Kidney glomerular epithelial cell (primary cell): ENCODE data around the gene PRKN.

Source experiments
- DNase-seq: peaks from one replicate; lab custom pipeline; 2025; lab: John Stamatoyannopoulos, UW

PRKN gene

GRCh38 chr6:161412795-161413194 is 1314.8 kb downstream of the PRKN start:
- DNase-seq, result no peak

DNA sequence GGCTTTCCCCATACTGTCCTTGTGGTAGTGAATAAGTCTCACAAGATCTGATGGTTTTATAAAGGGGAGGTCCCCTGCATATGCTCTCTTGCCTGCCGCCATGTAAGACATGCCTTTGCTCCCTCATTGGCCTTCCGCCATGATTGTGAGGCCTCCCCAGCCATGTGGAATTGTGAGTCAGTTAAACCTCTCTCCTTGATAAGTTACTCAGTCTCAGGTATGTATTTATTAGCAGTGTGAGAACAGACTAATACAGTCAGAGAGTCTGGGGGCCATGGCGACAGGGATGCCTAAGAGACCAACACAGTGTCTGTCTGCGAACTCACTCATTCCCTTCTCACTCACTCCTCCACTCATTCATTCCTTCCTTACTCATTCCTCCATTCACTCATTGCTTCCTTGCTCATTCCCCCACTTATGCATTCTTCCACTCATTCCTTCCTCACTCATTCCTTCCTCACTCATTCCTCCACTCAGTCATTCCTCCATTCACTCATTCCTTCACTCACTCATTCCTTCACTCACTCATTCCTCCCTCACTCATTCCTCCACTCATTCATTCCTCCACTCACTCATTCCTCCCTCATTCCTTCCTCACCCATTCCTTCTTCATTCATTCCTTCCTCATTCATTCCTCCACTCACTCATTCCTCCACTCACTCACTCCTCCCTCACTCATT is 1316.2 kb downstream of the PRKN start:
- DNase-seq, result peak; percentile 6

- DNase-seq, result no peak
Observed at GRCh38 chr6:161410736-161411135, 1316.8 kb downstream of the PRKN start.

DNA sequence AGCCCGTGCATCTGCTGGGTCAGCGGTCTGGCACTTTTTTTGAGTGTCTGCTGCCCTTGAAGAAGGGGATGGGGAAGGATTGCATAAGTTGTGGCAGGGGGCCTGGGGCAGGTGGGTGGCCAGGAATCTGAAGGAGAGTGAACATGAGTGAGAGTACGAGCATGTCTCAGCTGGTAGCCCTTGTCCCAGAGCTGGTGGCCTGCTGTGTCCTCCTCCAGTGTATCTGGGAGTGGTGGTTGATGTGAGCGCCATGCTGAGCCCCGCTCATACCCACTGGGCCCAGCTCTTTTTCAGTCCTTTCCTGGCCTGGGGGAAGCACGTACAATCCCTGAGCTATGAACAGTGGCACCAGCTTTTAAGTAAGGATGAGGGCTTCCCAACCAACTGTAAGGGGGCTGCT is 1317.5 kb downstream of the PRKN start:
- DNase-seq, result no peak

DNA sequence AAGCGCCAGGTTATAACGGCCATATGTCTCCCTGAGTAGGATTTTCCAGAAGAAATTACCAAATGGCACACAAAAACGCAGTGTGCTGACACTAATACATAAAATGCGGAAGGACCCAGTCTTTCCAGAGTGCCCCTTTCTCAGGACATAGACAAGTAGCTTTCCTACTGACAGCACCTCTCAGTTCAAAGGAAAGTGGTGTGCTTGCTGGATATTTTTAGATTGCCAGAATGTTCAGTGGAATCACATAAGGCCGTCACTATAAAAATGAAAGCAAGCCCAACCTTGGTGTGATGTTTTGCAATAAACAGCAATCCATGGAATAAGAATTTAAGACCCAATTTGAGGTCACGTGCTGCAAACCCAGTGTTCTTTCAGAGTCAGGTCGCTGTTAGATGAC is 1318.2 kb downstream of the PRKN start:
- DNase-seq, result no peak

GRCh38 chr6:161408041-161408440 is 1319.5 kb downstream of the PRKN start:
- DNase-seq, result no peak

DNA sequence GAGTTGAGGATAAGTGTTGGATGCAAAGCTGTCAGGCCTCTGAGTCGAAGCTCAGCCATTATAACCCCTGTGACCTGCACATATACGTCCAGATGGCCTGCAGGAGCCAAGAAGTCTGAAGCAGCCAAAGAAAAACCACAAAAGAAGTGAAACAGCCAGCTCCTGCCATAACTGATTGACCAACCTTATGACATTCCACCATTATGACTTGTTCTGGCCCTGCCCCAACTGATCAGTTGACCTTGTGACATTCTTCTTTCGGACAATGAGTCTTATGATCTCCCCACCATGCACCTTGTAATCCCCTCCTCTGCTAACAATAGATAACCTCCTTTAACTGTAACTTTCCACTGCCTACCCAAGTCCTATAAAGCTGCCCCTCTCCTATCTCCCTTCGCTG is 1320.0 kb downstream of the PRKN start:
- DNase-seq, result peak; percentile 70

DNA sequence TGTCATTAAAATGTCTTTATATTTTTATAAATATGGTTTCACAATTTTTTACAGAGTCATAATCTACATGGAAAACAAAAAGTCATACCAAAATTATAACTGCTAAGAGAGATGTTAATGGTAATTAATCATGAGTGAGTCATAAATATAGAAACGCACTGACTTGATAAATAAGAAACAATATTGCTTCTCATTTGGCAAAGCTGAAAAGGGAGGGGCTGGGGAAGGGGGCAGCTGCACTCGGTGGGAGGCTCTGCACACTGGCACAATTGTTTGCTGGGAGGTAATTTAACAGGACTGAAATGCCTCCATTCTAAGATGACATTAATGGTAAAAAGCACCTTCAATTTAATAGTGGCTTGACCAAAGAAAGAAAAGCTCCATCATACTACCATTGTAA is 1320.5 kb downstream of the PRKN start:
- DNase-seq, result no peak

DNA sequence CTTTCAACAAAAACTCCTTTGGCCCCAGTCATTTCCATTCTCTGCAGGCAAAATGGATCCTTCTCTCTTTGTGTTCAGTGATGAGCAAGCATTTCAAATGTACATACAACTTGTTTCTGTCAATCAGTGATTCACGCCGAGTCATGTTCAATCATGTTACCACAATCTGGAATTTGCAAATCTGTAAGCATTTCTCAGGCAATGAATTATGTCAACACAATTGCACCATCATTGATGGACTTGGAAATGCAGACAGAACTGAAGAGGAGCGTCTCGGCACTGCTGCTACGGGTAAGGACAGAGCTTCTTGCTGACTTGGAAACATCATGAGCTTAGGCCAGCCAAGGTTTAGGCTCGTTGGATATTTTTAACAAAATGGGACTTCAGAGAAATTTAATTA is 1320.9 kb downstream of the PRKN start:
- peak; percentile 75 for DNase-seq

GRCh38 chr6:161405418-161405817 is 1322.1 kb downstream of the PRKN start:
- DNase-seq, result no peak

GRCh38 chr6:161403717-161404116 is 1323.8 kb downstream of the PRKN start:
- no peak for DNase-seq

- no peak for DNase-seq
Observed at GRCh38 chr6:161401587-161402309, 1325.8 kb downstream of the PRKN start.

DNA sequence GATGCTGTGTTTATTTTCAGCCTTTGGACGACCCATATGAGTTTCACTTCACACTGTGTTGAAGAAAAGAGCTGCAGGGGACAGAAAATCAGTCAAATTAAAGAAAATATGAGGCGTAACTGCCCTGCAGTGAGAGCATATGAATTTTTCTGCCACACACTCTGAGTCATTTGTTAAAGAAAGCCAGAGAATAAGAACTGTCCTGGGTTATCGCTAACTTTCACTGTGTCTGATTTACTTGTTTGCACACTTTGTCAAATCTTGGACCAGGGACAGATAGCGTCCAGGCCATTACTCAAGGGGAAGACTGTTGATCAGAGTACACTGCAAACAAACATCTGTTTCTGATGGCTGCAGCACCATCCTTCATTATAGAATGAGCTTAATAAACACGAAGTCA is 1326.9 kb downstream of the PRKN start:
- no peak for DNase-seq

DNA sequence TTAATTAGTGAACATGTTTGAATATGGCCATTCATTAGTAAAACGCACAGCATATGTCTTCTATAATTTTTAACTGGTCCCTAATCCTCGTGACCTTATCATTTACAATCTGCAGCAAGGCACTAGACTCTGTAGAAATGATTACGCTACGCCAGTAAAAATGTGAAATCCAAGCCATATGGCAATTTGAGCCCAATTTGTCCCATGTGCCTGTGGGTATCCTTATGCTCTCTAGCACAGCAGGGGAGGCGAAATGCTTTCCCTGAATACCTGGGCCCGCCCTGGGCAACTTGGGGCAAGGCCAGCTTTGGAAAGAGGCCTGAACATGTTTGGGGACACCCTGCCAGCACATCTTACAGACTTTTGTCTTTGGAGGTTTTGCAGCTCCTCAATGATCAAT is 1331.0 kb downstream of the PRKN start:
- no peak for DNase-seq

GRCh38 chr6:161395716-161396231 is 1331.8 kb downstream of the PRKN start:
- DNase-seq, result no peak

GRCh38 chr6:161394437-161394836 is 1333.1 kb downstream of the PRKN start:
- no peak for DNase-seq

DNA sequence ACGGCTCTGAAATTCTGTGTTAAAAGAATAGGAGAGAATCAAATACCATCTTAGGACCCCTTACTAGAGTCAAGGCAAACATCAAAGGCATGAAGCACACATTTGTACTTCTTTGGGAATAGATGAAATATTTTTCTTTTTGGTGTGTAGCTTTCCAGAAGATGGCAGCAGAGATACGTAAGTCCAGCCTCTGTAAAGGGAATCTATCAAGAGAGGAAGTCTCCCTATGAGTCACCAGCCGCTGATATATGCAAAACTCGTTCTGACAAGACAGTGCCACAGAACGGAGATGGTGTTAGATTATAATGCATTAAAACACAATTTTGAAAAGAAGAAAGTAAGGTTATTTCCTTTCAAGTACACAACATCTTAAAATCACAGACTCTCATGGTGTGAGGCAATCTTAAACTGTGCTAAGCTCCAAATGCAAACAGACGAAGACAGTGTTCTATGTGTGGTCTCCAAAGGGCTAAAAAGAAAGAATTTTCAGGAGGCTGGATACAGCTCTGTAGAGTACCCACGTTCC is 1333.7 kb downstream of the PRKN start:
- DNase-seq, result peak; percentile 84

DNA sequence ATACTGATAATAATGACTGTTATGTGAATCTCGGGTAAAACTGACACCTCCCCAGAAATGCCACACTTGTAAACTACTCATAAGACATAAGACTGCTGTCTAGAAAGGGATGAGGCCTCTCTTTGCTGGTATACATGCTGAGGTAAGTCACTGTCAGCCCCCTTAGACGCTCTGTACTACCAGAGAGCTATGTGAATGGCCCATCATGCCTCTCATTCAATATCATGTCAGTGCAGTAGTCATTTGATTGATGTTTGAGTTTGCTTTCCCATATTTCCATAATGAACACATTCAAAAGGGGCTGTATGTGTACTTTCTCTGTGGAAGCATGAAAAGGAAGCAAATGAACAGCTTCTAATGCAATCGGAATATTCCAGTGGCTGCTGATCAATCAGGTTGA is 1334.3 kb downstream of the PRKN start:
- DNase-seq, result no peak

GRCh38 chr6:161389756-161390155 is 1337.8 kb downstream of the PRKN start:
- DNase-seq, result no peak

DNA sequence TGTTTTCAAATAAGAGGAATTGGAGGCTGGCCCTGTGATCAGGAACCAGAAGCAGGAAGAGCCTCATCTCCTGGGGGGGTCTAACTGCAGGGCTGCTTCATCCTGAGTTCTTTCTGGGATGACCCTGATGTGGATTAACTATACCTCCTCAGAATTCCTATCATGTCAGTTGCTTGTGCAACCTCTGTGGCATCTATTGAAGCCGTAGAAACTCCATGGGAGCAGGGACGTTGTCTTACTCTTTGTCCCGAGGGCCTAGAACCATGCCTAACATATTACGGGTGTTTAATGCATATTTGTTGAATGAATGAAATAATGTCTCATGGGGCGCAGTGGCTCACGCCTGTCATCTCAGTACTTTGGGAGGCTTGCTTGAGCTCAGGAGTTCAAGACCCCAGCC is 1343.6 kb downstream of the PRKN start:
- DNase-seq, result no peak

GRCh38 chr6:161379834-161380582 is 1347.6 kb downstream of the PRKN start:
- no peak for DNase-seq

GRCh38 chr6:161378115-161378514 is 1349.5 kb downstream of the PRKN start:
- DNase-seq, result no peak

DNA sequence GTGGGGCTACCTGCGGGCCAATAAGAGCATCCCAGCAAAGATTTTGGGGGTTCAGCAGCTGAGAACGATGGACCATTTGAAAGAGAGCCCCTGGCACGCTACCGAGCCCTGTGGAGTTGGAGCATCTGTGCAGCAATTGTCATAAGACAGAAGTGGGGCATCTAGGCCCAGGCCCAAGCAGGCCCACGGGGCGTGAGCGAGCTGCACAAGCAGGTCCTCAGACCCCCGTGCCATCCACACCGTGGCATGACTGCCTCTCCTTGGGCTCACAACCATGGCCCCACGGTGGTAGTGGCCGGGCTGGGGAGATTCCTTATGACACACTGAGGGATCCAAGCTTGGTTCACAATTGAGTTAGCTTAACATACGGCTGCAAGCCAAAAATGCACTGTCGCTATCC is 1350.5 kb downstream of the PRKN start:
- no peak for DNase-seq
